ENCODE data around the gene ACP6. TPM values are rescaled to one million over a fixed set of nuclear protein-coding genes. Genes with fewer than 3 reads are reported as not detected.

Gene ACP6
- total RNA-seq, 1 experiment from 2014 or later, result 31.5 TPM

DNA sequence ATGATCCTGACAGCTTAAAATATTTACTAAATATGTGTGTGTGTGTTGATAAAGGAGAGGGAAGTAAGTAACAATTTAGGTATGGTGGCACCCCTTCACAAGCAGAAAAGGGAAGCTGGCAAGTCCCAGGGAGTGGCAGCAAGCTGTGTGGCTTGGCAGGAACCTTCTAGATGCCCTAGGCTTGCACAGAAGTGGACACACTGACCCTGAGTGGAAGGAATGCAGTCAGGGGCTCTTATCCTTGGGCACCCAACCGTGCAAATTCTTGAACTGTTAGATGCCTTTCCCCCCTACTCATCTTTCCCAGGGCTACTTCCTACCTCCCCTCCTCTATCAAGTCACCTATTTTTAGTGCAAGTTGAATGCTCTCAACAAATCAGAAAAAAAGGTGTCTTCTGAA lies 18.9 kb downstream of the ACP6 start (continued):
- no peak for TF ChIP-seq CDX4 (CRISPR knock-in tag; IDR thresholded peaks at IDR 0.05; ENCODE audit: borderline replicate concordance)

- H3K27me3 Mint-ChIP-seq (ENCODE audit: low read depth), result no peaks in the 10 kb centered on the region
- H3K9me3 Mint-ChIP-seq, result no peaks in the 10 kb centered on the region
- no peak overlapping the region for H3K27ac Mint-ChIP-seq
- no peak for DNase-seq (ENCODE audit: low spot score)
- no peak overlapping the region for H3K4me3 Mint-ChIP-seq
- H3K4me1 Mint-ChIP-seq, result no peaks in the 10 kb centered on the region
- TF ChIP-seq RORB (CRISPR knock-in tag; IDR thresholded peaks at IDR 0.05) (no peak), MYBL2 (CRISPR knock-in tag; IDR thresholded peaks at IDR 0.05) (no peak), SOX15 (CRISPR knock-in tag; IDR thresholded peaks at IDR 0.05) (no peak), ZNF425 (CRISPR knock-in tag; conservative IDR thresholded peaks at IDR 0.05) (no peak), EMX1 (CRISPR knock-in tag; IDR thresholded peaks at IDR 0.05) (no peak), KAT7 (CRISPR knock-in tag; IDR thresholded peaks at IDR 0.05; ENCODE audit: borderline replicate concordance) (no peak), ZBTB43 (CRISPR knock-in tag; IDR thresholded peaks at IDR 0.05) (no peak), GABPB1 (CRISPR knock-in tag; IDR thresholded peaks at IDR 0.05) (no peak), SMAD4 (CRISPR knock-in tag; IDR thresholded peaks at IDR 0.05) (no peak)
- TF ChIP-seq, protein P1, sequence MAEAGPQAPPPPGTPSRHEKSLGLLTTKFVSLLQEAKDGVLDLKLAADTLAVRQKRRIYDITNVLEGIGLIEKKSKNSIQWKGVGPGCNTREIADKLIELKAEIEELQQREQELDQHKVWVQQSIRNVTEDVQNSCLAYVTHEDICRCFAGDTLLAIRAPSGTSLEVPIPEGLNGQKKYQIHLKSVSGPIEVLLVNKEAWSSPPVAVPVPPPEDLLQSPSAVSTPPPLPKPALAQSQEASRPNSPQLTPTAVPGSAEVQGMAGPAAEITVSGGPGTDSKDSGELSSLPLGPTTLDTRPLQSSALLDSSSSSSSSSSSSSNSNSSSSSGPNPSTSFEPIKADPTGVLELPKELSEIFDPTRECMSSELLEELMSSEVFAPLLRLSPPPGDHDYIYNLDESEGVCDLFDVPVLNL (CRISPR knock-in tag; IDR thresholded peaks at IDR 0.05; ENCODE audit: borderline replicate concordance, low read depth), result no peak
- TF ChIP-seq, protein P2, sequence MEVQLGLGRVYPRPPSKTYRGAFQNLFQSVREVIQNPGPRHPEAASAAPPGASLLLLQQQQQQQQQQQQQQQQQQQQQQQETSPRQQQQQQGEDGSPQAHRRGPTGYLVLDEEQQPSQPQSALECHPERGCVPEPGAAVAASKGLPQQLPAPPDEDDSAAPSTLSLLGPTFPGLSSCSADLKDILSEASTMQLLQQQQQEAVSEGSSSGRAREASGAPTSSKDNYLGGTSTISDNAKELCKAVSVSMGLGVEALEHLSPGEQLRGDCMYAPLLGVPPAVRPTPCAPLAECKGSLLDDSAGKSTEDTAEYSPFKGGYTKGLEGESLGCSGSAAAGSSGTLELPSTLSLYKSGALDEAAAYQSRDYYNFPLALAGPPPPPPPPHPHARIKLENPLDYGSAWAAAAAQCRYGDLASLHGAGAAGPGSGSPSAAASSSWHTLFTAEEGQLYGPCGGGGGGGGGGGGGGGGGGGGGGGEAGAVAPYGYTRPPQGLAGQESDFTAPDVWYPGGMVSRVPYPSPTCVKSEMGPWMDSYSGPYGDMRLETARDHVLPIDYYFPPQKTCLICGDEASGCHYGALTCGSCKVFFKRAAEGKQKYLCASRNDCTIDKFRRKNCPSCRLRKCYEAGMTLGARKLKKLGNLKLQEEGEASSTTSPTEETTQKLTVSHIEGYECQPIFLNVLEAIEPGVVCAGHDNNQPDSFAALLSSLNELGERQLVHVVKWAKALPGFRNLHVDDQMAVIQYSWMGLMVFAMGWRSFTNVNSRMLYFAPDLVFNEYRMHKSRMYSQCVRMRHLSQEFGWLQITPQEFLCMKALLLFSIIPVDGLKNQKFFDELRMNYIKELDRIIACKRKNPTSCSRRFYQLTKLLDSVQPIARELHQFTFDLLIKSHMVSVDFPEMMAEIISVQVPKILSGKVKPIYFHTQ (CRISPR knock-in tag; IDR thresholded peaks at IDR 0.05), result no peak
- peaks cover 42% of the 10 kb centered on the region for H3K36me3 Mint-ChIP-seq
- CTCF ChIA-PET, result interaction anchor here (0.6 to 1.9 kb wide), 2 partner anchors 8 to 243 kb away, joined by 3 to 5 read pairs; no protein-coding TSS in a partner anchor
- no peak for ATAC-seq
- POLR2A ChIA-PET, result no interaction called here
These were observed 21.4 kb downstream of the ACP6 start for GRCh38 chr1:147648933-147649332.

GRCh38 chr1:147647796-147648633 lies 22.3 kb downstream of the ACP6 start:
- Mint-ChIP-seq H3K9me3 (no peaks in the 10 kb centered on the region), H3K27me3 (ENCODE audit: low read depth) (no peaks in the 10 kb centered on the region), H3K27ac (no peak overlapping the region), H3K4me3 (no peak overlapping the region), H3K4me1 (no peaks in the 10 kb centered on the region), H3K36me3 (peaks cover 40% of the 10 kb centered on the region)
- ChIA-PET CTCF (interaction anchor here (0.7 to 1.9 kb wide), 3 partner anchors 151 to 245 kb away, joined by 3 to 5 read pairs (median 4); no protein-coding TSS in a partner anchor), POLR2A (no interaction called here)
- DNase-seq (ENCODE audit: low spot score) (no peak), ATAC-seq (no peak)
- no peak for TF ChIP-seq MXD4 (CRISPR knock-in tag; IDR thresholded peaks at IDR 0.05; ENCODE audit: borderline replicate concordance)

All from WTC11 (cell line).